ENCODE measurements around the gene PHC2.

PHC2 gene

DNA sequence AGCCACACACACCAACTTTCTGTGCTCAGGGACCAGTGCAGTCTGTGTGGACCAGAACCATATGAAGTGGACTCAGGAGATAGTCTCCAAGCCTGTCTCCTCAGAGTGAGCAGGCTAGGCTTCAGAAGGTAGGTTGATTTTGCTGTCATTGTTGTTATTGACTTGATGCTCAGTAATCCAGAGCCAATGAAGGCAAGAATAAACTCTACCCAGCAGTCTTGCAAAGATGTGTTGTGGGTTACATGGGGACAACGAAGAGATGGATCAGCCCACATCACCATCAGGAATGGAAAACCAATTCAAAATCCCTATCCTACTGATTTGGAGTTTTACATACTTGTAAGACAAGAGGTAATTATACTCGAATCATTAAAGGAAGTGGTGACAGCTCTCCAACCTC, 37.4 kb downstream of the PHC2 start:
- Mint-ChIP-seq H3K4me3 (no peak overlapping the region), H3K27me3 (no peaks in the 10 kb centered on the region), H3K27ac (no peak overlapping the region), H3K9me3 (no peaks in the 10 kb centered on the region), H3K4me1 (ENCODE audit: low read depth) (no peaks in the 10 kb centered on the region), H3K36me3 (ENCODE audit: low read depth) (no peaks in the 10 kb centered on the region)

DNA sequence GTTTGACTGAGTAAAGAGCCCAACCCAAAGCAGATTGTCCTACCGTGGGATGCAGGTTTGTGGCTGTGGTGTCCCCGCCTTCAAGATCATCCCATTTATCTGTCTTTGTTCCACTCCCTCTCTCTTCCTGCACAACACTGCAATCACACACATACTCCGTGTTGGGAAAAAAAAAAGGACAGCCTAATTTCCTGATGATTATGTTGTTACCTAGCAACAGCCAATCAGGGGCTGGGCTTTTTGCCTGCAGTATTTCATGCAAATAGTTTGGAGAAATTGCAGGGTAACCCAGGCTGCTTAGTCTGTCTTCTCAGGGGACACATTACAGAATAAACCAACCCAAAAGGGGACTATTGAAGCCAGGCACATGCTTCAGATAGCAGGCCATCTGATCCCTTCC, 38.3 kb downstream of the PHC2 start:
- H3K9me3 Mint-ChIP-seq: no peaks in the 10 kb centered on the region
- H3K4me3 Mint-ChIP-seq: no peak overlapping the region
- no peaks in the 10 kb centered on the region for H3K4me1 Mint-ChIP-seq (ENCODE audit: low read depth)
- no peaks in the 10 kb centered on the region for H3K36me3 Mint-ChIP-seq (ENCODE audit: low read depth)
- no peaks in the 10 kb centered on the region for H3K27me3 Mint-ChIP-seq
- no peak overlapping the region for H3K27ac Mint-ChIP-seq

DNA sequence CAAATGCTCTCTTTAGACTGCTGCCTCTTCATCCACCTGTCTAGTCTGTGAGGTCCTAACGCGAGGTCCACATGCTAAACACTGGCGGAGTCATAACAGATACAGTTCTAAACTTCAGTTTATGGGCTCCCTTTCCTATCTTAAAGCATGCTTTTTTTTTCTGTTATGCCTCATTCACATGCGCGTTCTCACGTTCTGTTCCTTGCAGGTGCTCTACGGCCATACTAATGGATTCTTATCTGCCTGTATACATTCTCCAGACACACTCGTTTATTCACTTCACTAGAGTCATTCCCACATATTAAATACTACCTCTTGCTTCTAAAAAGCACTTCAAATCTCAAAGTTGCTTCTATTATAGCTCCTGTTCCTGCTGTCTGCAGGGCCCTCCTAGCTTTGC, 38.7 kb downstream of the PHC2 start:
- Mint-ChIP-seq H3K4me3 (no peak overlapping the region), H3K27ac (no peak overlapping the region), H3K36me3 (ENCODE audit: low read depth) (no peaks in the 10 kb centered on the region), H3K9me3 (no peaks in the 10 kb centered on the region), H3K27me3 (no peaks in the 10 kb centered on the region), H3K4me1 (ENCODE audit: low read depth) (no peaks in the 10 kb centered on the region)

DNA sequence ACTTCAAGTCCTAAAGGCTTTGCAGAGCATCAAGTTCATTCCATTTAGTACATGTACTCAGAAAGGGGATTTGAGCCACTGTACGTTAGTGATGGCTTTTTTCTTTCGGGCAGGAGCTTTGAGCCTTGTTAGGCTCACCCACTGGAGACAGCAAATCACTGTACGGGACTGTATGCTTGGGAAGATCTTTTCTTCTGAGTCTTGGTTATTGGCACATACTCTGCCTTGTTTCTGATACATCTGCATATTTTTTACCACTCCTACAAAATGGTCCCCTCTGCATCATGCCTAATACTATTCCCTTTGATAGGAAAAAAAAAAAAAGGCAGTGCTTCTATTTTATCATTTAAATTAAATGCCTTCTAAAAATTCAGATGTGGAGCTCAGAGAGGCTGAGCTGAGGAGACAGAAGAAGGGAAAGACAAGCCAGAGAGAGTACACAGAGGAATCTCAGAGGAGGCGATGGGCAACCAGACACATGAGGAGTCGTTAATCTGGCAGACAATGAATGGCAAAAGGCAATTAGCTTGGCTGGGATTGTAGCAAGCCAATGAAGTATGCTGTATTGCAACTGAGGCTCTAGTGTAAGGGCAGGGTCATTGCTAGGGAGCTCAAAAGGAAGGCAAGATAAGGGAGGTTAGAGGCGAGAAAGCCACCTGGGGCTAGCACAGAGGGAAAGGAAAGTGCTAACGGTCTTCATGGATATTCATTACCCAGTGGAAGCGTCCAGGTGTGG, 39.4 kb downstream of the PHC2 start:
- H3K27me3 Mint-ChIP-seq: no peaks in the 10 kb centered on the region
- H3K27ac Mint-ChIP-seq: no peak overlapping the region
- H3K36me3 Mint-ChIP-seq (ENCODE audit: low read depth): no peaks in the 10 kb centered on the region
- H3K4me1 Mint-ChIP-seq (ENCODE audit: low read depth): no peaks in the 10 kb centered on the region
- H3K9me3 Mint-ChIP-seq: no peaks in the 10 kb centered on the region
- no peak overlapping the region for H3K4me3 Mint-ChIP-seq

DNA sequence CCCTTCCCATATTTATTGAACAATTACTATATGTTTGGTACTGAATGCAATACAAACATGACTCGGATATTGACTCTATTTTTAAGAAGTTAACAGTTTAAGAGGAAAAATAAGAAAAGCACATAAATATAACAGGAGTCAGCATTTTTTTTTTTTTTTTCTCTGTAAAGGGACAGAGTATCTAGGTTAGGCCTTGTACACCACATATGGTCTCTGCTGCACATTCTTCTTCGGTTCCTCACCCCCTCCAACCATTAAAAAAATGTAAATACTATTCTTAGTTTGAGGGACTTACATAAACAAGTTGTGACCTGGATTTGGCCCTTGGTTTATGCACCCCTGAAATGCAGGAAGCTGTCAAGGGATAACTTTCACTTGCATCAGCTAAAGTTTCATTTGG, 40.4 kb downstream of the PHC2 start:
- no peaks in the 10 kb centered on the region for H3K27me3 Mint-ChIP-seq

DNA sequence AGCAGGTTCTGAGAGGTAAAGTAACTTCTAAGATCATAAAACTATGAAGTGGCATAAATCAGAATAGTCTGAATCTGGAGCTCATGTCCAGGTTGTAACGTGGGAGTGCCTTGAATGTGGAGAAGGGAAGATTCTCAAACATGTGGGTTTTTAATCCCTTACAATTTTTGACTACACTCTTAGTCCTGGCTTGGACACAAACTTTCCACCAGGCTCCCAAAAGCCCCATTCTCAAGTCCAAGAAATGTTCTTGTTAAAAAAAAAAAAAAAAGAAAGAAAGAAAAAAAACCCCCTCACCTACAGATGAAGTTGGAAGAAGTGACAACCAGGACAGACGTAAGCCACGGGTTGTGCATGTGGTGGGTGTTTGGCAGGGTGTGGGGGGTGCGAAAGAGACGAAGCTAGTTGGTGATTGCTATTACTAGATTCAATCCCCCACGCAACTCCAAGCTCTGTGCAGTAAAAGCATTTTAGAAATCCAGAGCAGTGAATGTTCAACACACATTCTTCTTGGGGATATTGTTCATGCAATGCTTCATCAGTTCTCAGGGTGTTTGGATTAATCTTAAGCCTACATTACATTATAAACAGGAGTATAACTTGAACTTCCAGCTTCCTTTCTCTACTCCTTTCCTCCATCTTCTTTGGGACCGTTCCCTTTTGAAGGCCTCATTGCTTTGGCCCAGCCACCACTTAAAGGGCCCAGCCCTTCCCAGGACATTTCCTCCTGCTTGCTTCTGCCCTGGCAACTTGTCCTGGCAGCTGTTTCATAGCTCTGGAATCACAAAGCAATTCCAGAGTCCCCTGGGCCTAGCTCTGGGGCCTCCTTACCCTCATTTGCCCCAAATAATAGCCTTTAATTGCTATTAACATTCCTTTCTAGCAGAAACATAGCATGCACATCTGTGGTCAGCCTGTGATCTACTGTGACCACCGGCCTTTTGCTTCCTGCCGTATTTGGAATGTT, 41.8 kb downstream of the PHC2 start:
- no peak overlapping the region for H3K4me3 Mint-ChIP-seq
- no peak overlapping the region for H3K27ac Mint-ChIP-seq
- H3K27me3 Mint-ChIP-seq: peaks cover 8% of the 10 kb centered on the region
- H3K36me3 Mint-ChIP-seq (ENCODE audit: low read depth): no peaks in the 10 kb centered on the region
- H3K9me3 Mint-ChIP-seq: no peaks in the 10 kb centered on the region
- H3K4me1 Mint-ChIP-seq (ENCODE audit: low read depth): no peaks in the 10 kb centered on the region

More for the DNA sequence above, 40.4 kb downstream of the PHC2 start:
- H3K36me3 Mint-ChIP-seq (ENCODE audit: low read depth): no peaks in the 10 kb centered on the region
- H3K4me3 Mint-ChIP-seq: no peak overlapping the region
- H3K4me1 Mint-ChIP-seq (ENCODE audit: low read depth): no peaks in the 10 kb centered on the region
- no peak overlapping the region for H3K27ac Mint-ChIP-seq
- no peaks in the 10 kb centered on the region for H3K9me3 Mint-ChIP-seq

DNA sequence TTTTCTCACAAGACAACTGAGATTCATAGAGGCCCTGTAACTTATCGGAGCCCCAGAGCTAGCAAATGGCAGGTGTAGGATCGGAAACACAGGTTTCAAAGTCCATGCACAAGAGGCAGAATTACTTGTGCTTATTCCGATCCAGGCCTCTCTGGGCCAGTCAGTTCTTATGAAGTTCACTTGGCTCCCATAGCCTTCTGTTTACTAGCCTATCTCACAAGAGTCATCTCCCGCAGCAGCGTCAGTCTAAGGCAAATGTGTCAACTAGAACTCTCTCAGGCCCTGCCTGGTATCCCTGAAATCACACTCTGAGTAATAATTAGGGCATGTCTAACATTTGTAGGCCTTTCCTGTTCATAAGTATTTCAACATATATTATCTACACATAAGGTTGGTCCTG, 43.3 kb downstream of the PHC2 start:
- H3K9me3 Mint-ChIP-seq: no peaks in the 10 kb centered on the region
- no peak overlapping the region for H3K27ac Mint-ChIP-seq
- no peaks in the 10 kb centered on the region for H3K4me1 Mint-ChIP-seq (ENCODE audit: low read depth)
- H3K27me3 Mint-ChIP-seq: peaks cover 8% of the 10 kb centered on the region
- H3K4me3 Mint-ChIP-seq: no peak overlapping the region
- H3K36me3 Mint-ChIP-seq (ENCODE audit: low read depth): no peaks in the 10 kb centered on the region

DNA sequence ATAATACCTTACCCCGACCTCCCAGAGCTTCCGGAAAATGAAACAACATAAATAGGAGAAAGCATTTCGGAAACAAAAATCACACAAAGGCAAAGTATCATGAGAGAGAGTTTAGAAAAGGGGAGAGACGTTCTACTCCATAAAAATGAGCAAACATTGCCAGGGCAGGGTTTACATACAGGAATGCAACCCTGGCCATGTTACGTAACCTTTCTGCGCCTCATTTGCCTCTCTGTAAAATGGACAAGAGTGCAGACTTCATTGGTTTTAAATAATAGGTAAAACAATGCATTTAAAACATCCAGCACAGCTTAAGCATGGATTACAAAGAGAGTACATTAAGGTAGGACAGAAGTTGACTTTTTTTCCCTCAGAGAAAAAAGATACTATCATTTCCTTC, 45.6 kb downstream of the PHC2 start:
- Mint-ChIP-seq H3K4me1 (ENCODE audit: low read depth) (peaks cover 8% of the 10 kb centered on the region), H3K27me3 (peaks cover 20% of the 10 kb centered on the region), H3K27ac (no peak overlapping the region), H3K9me3 (no peaks in the 10 kb centered on the region), H3K4me3 (no peak overlapping the region), H3K36me3 (ENCODE audit: low read depth) (no peaks in the 10 kb centered on the region)

DNA sequence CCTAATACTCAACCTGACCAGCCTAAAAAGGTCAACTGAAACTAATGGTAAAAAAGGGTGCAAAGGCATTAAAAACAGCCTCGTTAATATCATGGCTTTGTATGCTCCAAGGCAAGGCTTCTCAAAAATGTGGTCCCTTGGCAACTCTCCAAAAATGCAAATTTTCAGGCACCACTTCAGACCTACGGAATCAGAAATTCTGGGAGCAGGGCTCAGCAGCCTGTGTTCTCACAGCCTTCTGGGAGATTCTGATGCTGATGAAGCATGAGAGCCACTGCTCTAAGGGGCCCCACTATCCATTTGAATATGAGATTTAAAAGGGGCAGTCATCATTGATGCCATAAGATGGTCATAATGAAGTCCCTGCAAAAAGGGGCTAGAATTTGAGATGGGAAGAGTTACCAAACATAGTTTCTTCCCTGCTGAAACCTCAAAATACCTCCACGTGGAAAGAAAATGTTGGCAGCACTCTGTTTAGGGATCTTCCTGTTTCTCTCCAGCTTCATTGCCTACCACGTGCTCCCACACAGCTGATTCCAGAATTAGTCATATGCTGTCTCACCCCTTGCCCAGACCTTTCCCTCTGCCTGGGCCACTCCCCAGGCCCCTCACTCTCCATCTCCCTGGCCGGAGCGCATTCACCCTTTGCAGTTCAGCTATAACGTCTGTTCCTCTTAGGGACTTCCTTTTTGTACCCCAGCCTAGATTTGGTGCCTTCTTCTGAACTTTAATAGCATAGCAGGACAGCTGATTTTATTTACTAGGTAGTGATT, 46.7 kb downstream of the PHC2 start:
- Mint-ChIP-seq H3K4me3 (no peak overlapping the region), H3K27me3 (peaks cover 20% of the 10 kb centered on the region), H3K36me3 (ENCODE audit: low read depth) (no peaks in the 10 kb centered on the region), H3K9me3 (no peaks in the 10 kb centered on the region), H3K4me1 (ENCODE audit: low read depth) (peaks cover 8% of the 10 kb centered on the region), H3K27ac (no peak overlapping the region)

DNA sequence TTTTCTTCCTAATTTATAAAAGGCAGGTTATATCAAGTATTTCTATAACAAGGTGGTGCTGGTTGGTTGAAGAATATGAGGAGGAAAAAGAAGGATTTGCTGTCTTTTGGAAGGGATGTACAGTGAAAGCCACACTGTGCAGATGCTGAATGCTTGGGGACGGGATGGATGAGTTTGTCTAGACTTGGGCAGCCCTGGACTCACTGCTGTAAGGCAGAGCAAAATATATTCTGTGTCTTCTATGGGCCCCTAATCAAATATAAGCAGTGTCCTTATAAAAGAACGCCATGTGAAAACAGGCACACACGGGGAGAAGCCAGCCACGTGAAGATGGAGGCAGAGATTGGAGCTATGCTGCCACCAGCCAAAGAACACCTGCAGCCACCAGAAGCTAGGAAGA, 47.4 kb downstream of the PHC2 start:
- Mint-ChIP-seq H3K4me1 (ENCODE audit: low read depth) (peaks cover 8% of the 10 kb centered on the region), H3K27me3 (peaks cover 20% of the 10 kb centered on the region), H3K36me3 (ENCODE audit: low read depth) (no peaks in the 10 kb centered on the region), H3K9me3 (no peaks in the 10 kb centered on the region), H3K4me3 (no peak overlapping the region), H3K27ac (no peak overlapping the region)

DNA sequence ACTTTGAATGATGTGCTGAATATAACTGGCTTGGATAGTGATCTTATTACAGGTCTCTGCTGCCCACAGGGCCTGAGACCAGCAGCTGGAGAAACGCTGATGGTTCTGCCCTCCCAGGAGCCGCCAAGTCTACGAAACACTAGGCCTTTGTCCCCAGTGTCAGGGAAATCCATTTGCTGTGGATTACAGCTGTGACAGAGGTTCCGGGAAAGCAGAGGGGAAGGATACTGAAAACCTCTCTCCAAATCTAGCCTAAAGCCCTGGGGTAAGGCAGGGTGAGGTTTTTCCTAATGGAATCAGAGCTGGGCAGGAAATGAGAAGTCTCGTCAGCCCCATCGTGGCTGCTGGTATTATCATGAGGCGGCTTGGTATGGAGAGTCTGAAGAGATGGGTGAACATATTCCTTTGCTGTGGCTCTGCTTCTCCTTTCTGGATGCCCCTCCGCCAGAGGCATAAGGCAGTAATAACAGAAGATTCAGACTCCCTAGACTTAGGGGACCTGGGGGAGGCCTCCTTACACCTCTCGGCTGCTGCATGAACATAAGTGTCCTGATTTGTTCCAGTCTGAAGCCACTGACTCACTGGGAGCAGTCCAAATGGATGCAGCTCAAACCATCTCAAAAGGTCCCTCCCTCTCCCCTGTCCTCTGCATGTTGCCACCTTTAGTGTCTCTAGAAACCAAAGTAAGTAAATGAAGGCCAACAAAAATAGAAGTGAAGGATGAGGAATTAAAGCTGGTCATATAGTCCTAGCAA, 48.1 kb downstream of the PHC2 start:
- no peak overlapping the region for H3K27ac Mint-ChIP-seq

DNA sequence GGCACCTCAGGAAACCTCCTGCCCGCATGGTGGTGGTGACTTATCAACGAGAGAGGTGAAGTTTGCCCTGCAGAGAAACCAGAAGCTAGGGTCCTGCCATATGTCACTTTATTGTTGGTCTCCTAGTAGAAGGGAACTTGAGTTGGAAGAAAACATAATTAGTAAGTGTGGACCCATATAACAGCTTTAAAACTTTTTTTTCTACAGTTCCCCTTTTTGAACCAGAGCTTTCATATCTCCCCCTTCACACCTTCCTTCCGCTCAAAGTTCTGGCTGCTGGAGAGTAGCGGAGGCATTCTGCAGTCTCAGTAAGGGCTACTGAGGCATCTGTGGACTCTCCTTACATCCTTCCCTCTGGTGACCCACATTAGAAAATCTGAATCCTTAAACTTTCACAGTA, 48.9 kb downstream of the PHC2 start:
- Mint-ChIP-seq H3K36me3 (ENCODE audit: low read depth) (no peaks in the 10 kb centered on the region), H3K4me3 (no peak overlapping the region), H3K27me3 (peaks cover 20% of the 10 kb centered on the region), H3K9me3 (no peaks in the 10 kb centered on the region), H3K4me1 (ENCODE audit: low read depth) (peaks cover 11% of the 10 kb centered on the region), H3K27ac (no peak overlapping the region)

More for the DNA sequence above, 48.1 kb downstream of the PHC2 start:
- Mint-ChIP-seq H3K27me3 (peaks cover 20% of the 10 kb centered on the region), H3K4me3 (no peak overlapping the region), H3K4me1 (ENCODE audit: low read depth) (peaks cover 8% of the 10 kb centered on the region), H3K9me3 (no peaks in the 10 kb centered on the region), H3K36me3 (ENCODE audit: low read depth) (no peaks in the 10 kb centered on the region)

DNA sequence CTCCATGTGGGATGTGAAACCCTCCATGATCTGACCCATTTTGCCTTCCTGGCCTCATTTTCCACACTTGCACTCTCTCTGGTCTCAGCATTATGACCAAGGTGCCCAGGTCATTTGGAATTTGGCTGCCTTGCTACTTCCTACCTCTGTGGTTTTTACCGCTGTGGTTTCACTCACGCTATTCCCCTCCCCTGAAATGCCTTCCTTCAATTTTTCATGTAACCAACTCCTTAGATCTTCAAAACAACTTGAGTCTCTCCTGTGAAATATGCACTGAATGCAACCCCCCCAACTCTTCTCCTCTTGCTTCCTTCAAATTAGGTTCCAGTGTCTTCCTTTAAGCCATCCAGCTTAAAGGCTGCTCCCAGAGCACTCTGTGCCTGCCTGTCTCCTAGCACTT, 50.1 kb downstream of the PHC2 start:
- H3K4me3 Mint-ChIP-seq: no peak overlapping the region

DNA sequence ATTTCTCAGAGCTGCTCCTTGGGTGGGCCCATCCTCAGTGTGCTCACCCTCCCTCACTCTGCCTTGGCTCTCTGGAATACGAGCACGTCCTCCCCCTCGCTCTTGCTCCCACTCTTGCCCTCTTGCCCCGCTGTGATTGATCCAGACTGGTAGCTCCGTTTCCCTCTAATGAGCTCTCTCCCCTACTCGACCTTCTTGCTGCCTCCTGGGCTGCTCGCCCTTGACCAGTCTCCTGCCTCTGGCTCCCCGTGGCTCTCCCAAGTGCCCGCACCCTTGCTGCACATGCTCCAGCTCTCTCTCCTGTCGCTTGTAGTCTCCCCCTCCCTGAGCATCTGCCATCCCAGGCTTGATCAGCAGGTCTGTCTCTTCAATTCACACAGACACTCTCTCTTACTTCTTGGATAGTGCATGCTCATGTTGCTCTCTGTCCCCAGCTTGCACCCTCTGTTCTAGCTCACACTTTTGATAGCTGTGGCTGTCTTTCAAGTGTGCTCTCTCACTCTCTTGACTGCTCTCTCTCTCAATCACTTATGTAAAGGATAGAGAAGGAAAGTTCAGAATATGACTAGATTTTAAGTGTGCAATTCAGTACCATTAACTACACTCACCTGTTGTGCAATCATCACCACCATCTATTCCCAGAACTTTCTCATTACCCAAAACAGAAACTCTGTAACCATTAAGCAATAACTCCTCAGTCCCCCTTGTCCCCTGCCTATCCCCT, 51.1 kb downstream of the PHC2 start:
- H3K27me3 Mint-ChIP-seq: peaks cover 17% of the 10 kb centered on the region
- H3K4me1 Mint-ChIP-seq (ENCODE audit: low read depth): peaks cover 13% of the 10 kb centered on the region
- H3K9me3 Mint-ChIP-seq: no peaks in the 10 kb centered on the region
- no peak overlapping the region for H3K27ac Mint-ChIP-seq
- H3K4me3 Mint-ChIP-seq: no peak overlapping the region
- H3K36me3 Mint-ChIP-seq (ENCODE audit: low read depth): no peaks in the 10 kb centered on the region

More for the DNA sequence above, 50.1 kb downstream of the PHC2 start:
- Mint-ChIP-seq H3K27me3 (peaks cover 20% of the 10 kb centered on the region), H3K4me1 (ENCODE audit: low read depth) (peaks cover 13% of the 10 kb centered on the region), H3K27ac (no peak overlapping the region), H3K9me3 (no peaks in the 10 kb centered on the region), H3K36me3 (ENCODE audit: low read depth) (no peaks in the 10 kb centered on the region)

All from stimulated activated naive CD8-positive, alpha-beta T cell treated with anti-CD3 and anti-CD28 coated beads, Interleukin-15, Interleukin-2, amounts not matched to agents 100 ng/mL and 50 ng/mL, for 24 hours (primary cell).